Ovary (tissue), 9 donors: Measurements from ENCODE around the gene TCERG1L. TPM values are rescaled to one million over a fixed set of nuclear protein-coding genes. Genes with fewer than 3 reads are reported as not detected.
A peak's percentile ranks its signal among the peaks of the same experiment; 100 is the strongest.
"Not testable (repeated sequence)": the region's sequence is repeated elsewhere in the genome, so short reads cannot be mapped to it uniquely, and the experiment has no call there.

Experiments used
- DNase-seq, 5 donors: peaks; one replicate each; pipeline ENCODE4 v3.0.0-alpha.2; 2019 to 2020
- H3K27ac ChIP-seq, 2 donors: fragments of 200-600 bp; one replicate each; pipeline versions ENCODE4 v1.5.1 to v1.8.0; 2019 to 2022
- H3K27me3 ChIP-seq: fragments of 200-600 bp; one replicate; pipeline ENCODE4 v1.8.0; 2022
- H3K36me3 ChIP-seq: fragments of 200-600 bp; sonication (generic); one replicate; pipeline ENCODE4 v1.5.1; 2019
- H3K4me1 ChIP-seq: one replicate; pipeline ENCODE4 v1.8.1; 2013; ENCODE audit warnings: mild to moderate bottlenecking, moderate library complexity; ENCODE audit not compliant: insufficient read depth
- H3K4me3 ChIP-seq: fragments of 200-600 bp; sonication (generic); one replicate; pipeline ENCODE4 v1.5.1; 2017
- H3K9me3 ChIP-seq, 2 donors: fragments of 200-600 bp in 1 of 2; sonication (generic) in 1 of 2; one replicate each; pipeline versions ENCODE4 v1.5.1 to v1.8.1; 2013 to 2019; ENCODE audit warnings: mild to moderate bottlenecking in 1 of 2, moderate library complexity in 1 of 2
- EP300 ChIP-seq: sonication (generic); formaldehyde crosslinking; IDR thresholded peaks from one replicate; pipeline ENCODE4 v1.6.1; 2017; ENCODE audit warnings: antibody characterized with exemption
- POLR2A ChIP-seq: fragments of 450-650 bp; IDR thresholded peaks from one replicate; pipeline ENCODE4 v1.6.1; 2017; ENCODE audit warnings: antibody characterized with exemption, mild to moderate bottlenecking, moderate library complexity
- WGBS, 3 donors: extraction: QIAGEN DNeasy Blood & Tissue Kit in 1 of 3; methylation state at CpG; one replicate each; pipeline versions ENCODE4 v1.1.5 to v1.1.7; 2013 to 2017; 5-methylcytosine and 5-hydroxymethylcytosine counted together
- intact Hi-C, 4 donors: fragments of 100-400 bp; cut with DNase I; formaldehyde crosslinking; loops; one replicate each; pipeline versions ENCODE4 v1.11.0 to v1.15.1; 2022 to 2023
- polyA plus RNA-seq, 2 donors: library from polyadenylated mRNA; stranded (reverse); fragments of 200-250 nt in 1 of 2; fragments of 350-450 nt in 1 of 2; fragmentation: Illumina TruSeq in 1 of 2; extraction: RNeasy Lipid Tissue Mini Kit (QIAGEN cat#74804) in 1 of 2; gene quantifications; one replicate each; pipeline ENCODE4 v1.2.3, GENCODE V29; 2013 to 2014
- total RNA-seq, 7 donors: library from RNA; depleted of rRNA in 2 of 7; stranded (reverse); fragments of >200 nt in 2 of 7; fragmentation: NEBNext Ultra II Directional in 3 of 7; extraction: Animal tissue kit (Norgen Biotek cat#: 25700) in 3 of 7; gene quantifications; one replicate each; pipeline versions ENCODE4 v1.1.0 to v1.2.4, GENCODE V29; 2016 to 2023
- TF ChIP-seq, protein P1 (sequence below), 3 donors: fragments of 450-650 bp in 2 of 3; fragments of 200-600 bp in 1 of 3; IDR thresholded peaks; one replicate each; pipeline versions ENCODE4 v1.5.1 to v1.8.0; 2016 to 2022; ENCODE audit warnings: antibody characterized with exemption in 3 of 3, mild to moderate bottlenecking in 1 of 3
- donor health status: DM: no; HTN: no; CAD: no; lungs with moderate emphysema.
- donor health status: DM: no; HTN: no; CAD: no.
- donor health status: Bipolar disorder and iron deficiency.
- donor health status: DM: yes; HTN: yes; CAD: no.
- donor health status: DM: no; HTN: no; CAD: no.
- donor health status: DM: yes; HTN: yes; CAD: no.

TCERG1L gene
- total and polyA plus RNA-seq, 9 donors: 1.1 to 8.0 (median 1.8) TPM

GRCh38 chr10:131155218-131155875 lies 156.2 kb downstream of the TCERG1L start:
- H3K9me3 ChIP-seq: no peaks in the 10 kb centered on the region
- no peaks in the 10 kb centered on the region for H3K27me3 ChIP-seq
- H3K4me1 ChIP-seq: no peaks in the 10 kb centered on the region
- no peaks in the 10 kb centered on the region for H3K36me3 ChIP-seq
- DNase-seq: peak in 1 of 5 donors; percentile 14
- H3K4me3 ChIP-seq: no peak overlapping the region
- WGBS, 3 donors: 85 to 89% (median 88%) methylated on average over 18 of the region's 18 CpGs
- no peak overlapping the region for H3K27ac ChIP-seq
- intact Hi-C loops: no loop called here
- no peak for TF ChIP-seq EP300
- no peak for TF ChIP-seq POLR2A
- TF ChIP-seq, protein P1, sequence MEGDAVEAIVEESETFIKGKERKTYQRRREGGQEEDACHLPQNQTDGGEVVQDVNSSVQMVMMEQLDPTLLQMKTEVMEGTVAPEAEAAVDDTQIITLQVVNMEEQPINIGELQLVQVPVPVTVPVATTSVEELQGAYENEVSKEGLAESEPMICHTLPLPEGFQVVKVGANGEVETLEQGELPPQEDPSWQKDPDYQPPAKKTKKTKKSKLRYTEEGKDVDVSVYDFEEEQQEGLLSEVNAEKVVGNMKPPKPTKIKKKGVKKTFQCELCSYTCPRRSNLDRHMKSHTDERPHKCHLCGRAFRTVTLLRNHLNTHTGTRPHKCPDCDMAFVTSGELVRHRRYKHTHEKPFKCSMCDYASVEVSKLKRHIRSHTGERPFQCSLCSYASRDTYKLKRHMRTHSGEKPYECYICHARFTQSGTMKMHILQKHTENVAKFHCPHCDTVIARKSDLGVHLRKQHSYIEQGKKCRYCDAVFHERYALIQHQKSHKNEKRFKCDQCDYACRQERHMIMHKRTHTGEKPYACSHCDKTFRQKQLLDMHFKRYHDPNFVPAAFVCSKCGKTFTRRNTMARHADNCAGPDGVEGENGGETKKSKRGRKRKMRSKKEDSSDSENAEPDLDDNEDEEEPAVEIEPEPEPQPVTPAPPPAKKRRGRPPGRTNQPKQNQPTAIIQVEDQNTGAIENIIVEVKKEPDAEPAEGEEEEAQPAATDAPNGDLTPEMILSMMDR (IDR thresholded peaks at IDR 0.05): no peak

DNA sequence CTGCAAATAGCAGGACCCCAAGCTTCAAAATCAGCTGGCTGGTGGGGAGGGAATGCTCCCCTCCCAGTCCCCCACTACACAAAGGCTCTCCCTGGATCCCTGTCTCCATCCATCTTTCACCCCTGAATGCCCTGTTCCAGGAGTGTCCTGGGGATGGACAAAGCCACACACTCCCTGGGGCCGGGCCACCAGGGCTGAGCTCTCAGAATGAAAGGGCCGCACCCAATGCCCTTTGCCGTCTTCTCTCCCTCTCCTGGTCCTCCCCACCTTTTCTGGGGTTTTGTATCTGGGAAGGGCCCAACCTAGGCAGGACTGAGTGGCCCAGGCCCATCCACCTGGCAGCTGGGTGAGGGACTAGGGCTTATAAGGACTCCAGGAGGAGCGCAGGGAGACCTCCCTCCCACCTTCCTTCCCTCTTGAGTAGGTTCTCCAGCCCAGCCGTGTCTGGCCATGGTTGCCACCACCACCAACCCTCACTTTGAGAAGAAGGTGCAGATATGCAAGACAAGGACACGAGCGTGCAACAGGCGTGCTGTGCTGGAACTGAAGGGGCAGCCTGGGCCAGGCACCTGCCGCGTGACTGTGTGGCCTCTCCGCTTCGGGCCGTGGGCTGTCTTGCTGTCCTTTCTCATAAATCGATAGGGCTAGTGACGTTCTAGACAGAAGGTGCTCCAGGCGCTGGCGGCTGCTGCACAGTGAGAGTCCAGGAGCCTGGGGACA lies 157.1 kb downstream of the TCERG1L start:
- no peak for DNase-seq
- H3K27me3 ChIP-seq: no peaks in the 10 kb centered on the region
- H3K9me3 ChIP-seq: no peaks in the 10 kb centered on the region
- no peaks in the 10 kb centered on the region for H3K4me1 ChIP-seq
- TF ChIP-seq POLR2A (no peak), EP300 (no peak)
- TF ChIP-seq, protein P1 (IDR thresholded peaks at IDR 0.05): no peak
- no peaks in the 10 kb centered on the region for H3K36me3 ChIP-seq
- H3K27ac ChIP-seq: no peak overlapping the region
- no peak overlapping the region for H3K4me3 ChIP-seq
- intact Hi-C loops: no loop called here
- WGBS, 3 donors: 90 to 96% (median 92%) methylated on average over 17 of the region's 17 CpGs

- H3K9me3 ChIP-seq, H3K27ac ChIP-seq, DNase-seq, H3K36me3 ChIP-seq, H3K4me3 ChIP-seq, H3K27me3 ChIP-seq, H3K4me1 ChIP-seq, intact Hi-C loops: not testable (repeated sequence)
Observed at GRCh38 chr10:131152456-131152855, 159.1 kb downstream of the TCERG1L start.

- DNase-seq: no peak
- no peaks in the 10 kb centered on the region for H3K9me3 ChIP-seq
- no peaks in the 10 kb centered on the region for H3K36me3 ChIP-seq
- no peak overlapping the region for H3K27ac ChIP-seq
- intact Hi-C loops: no loop called here
- peaks cover 3% of the 10 kb centered on the region for H3K4me1 ChIP-seq
- no peak overlapping the region for H3K4me3 ChIP-seq
- 52 to 86% (median 86%) methylated on average over 4 of the region's 4 CpGs for WGBS, 3 donors
- H3K27me3 ChIP-seq: no peaks in the 10 kb centered on the region
- TF ChIP-seq, protein P1 (IDR thresholded peaks at IDR 0.05): no peak
- TF ChIP-seq EP300 (no peak), POLR2A (no peak)
Observed at GRCh38 chr10:131150126-131150525, 161.4 kb downstream of the TCERG1L start.

DNA sequence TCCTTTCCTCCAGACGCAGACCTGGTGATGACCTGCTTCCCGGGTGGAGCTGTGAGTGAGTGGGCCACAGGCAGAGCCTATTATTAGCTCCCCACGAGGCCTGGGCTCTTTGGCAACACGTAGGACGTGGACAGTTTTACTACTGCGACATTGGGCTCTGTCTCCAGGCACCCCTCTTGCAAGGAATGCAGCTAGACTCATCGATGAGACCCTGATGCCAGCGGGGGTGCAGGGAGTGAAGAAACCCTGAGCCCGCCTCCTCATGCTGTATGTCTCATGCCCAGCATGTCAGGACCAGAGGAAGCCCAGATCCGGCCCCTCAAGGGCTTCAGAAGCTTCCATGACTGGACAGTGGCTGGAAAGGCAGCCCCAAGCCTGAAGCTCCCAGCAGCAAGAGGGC lies 161.9 kb downstream of the TCERG1L start:
- Histone ChIP-seq H3K27ac (no peak overlapping the region), H3K9me3 (no peaks in the 10 kb centered on the region), H3K4me3 (no peak overlapping the region), H3K36me3 (no peaks in the 10 kb centered on the region), H3K4me1 (peaks cover 4% of the 10 kb centered on the region), H3K27me3 (no peaks in the 10 kb centered on the region)
- intact Hi-C loops: no loop called here
- TF ChIP-seq EP300: no peak
- TF ChIP-seq POLR2A: no peak
- TF ChIP-seq, protein P1 (IDR thresholded peaks at IDR 0.05): no peak
- peak in 1 of 5 donors; percentile 17 for DNase-seq
- WGBS, 3 donors: 91 to 92% (median 91%) methylated on average over 10 of the region's 10 CpGs
